B cell (primary cell): ENCODE results near the gene ADAMTS12. TPM values are rescaled to one million over a fixed set of nuclear protein-coding genes. Genes with fewer than 3 reads are reported as not detected.

Experiments
- ATAC-seq: fragments of 200-7000 bp; cut with Tn5 transposase; one replicate; pipeline ENCODE4 v1.10.0; 2021; ENCODE audit warnings: low read depth, mild to moderate bottlenecking, moderate number of reproducible peaks, moderate library complexity
- CTCF ChIA-PET: fragments of 350-600 bp; sonication (Branson Sonifier 250); formaldehyde crosslinking; loops from one replicate; lab custom pipeline; 2021; ENCODE audit warnings: antibody characterized with exemption, inconsistent platforms; lab: Charles Lee
- POLR2A ChIA-PET: fragments of 350-600 bp; sonication (Branson Sonifier 250); formaldehyde crosslinking; loops from one replicate; lab custom pipeline; 2021; ENCODE audit warnings: antibody characterized with exemption; lab: Charles Lee
- DNase-seq: peaks from one replicate; pipeline ENCODE4 v3.0.0; 2013
- H2AFZ ChIP-seq: 2 replicates; pipeline ENCODE4 v1.6.1; 2012; ENCODE audit warnings: mild to moderate bottlenecking, low read depth, low read length; ENCODE audit not compliant: insufficient read depth, poor library complexity, severe bottlenecking
- H3K27ac ChIP-seq, 2 donors: 1 replicate in 1 of 2; 2 replicates in 1 of 2; pipeline ENCODE4 v1.5.1; 2012 to 2013; ENCODE audit warnings: low read length in 2 of 2, mild to moderate bottlenecking in 2 of 2, moderate library complexity in 1 of 2
- H3K27me3 ChIP-seq, 4 experiments: fragments of 200-600 bp in 1 of 4; sonication (generic) in 1 of 4; replicated peaks in 1 of 4; 1 replicate in 2 of 4; 2 replicates in 2 of 4; pipeline versions ENCODE4 v1.6.1 to v1.7.0; 2013 to 2016; ENCODE audit warnings: low read length in 3 of 4, mild to moderate bottlenecking in 2 of 4, mixed read lengths in 1 of 4, moderate library complexity in 1 of 4; ENCODE audit not compliant: insufficient read depth in 4 of 4, control insufficient read depth in 3 of 4; ENCODE audit errors: control extremely low read depth in 1 of 4
- H3K36me3 ChIP-seq, 2 experiments: replicated peaks in 1 of 2; 1 replicate in 1 of 2; 2 replicates in 1 of 2; pipeline versions ENCODE4 v1.6.1 to v1.7.1; 2013; ENCODE audit warnings: low read length in 1 of 2; ENCODE audit not compliant: insufficient read depth in 2 of 2, control insufficient read depth in 1 of 2; ENCODE audit errors: control extremely low read depth in 1 of 2, extremely low read depth in 1 of 2
- H3K4me1 ChIP-seq, 2 donors: fragments of 200-600 bp in 1 of 2; sonication (generic) in 1 of 2; 1 replicate in 1 of 2; 2 replicates in 1 of 2; pipeline versions ENCODE4 v1.5.1 to v1.6.1; 2013 to 2017; ENCODE audit warnings: low read length in 2 of 2; ENCODE audit not compliant: control insufficient read depth in 2 of 2, insufficient read depth in 2 of 2
- H3K4me2 ChIP-seq: replicated peaks from 2 replicates; pipeline ENCODE3; 2012; ENCODE audit warnings: mild to moderate bottlenecking, low read depth, low read length; ENCODE audit not compliant: poor library complexity, severe bottlenecking
- H3K4me3 ChIP-seq, 5 experiments: fragments of 200-600 bp in 1 of 5; sonication (generic) in 1 of 5; 1 replicate in 3 of 5; 2 replicates in 2 of 5; pipeline versions ENCODE4 v1.5.1 to v1.7.0; 2011 to 2016; ENCODE audit warnings: low read length in 4 of 5, mild to moderate bottlenecking in 4 of 5, low read depth in 2 of 5, control low read depth in 1 of 5, moderate library complexity in 1 of 5; ENCODE audit not compliant: insufficient read depth in 1 of 5; ENCODE audit errors: control extremely low read depth in 1 of 5, extremely low read depth in 1 of 5
- H3K79me2 ChIP-seq: fragments of 200-600 bp; sonication (generic); one replicate; pipeline ENCODE4 v1.6.0; 2016; ENCODE audit warnings: low read length; ENCODE audit not compliant: control insufficient read depth, insufficient read depth
- H3K9ac ChIP-seq: fragments of 200-600 bp; sonication (generic); 2 replicates; pipeline ENCODE4 v1.6.1; 2017; ENCODE audit warnings: mild to moderate bottlenecking, low read length, moderate library complexity
- H3K9me3 ChIP-seq, 3 donors: one replicate each; pipeline versions ENCODE4 v1.6.1 to v1.7.1; 2013; ENCODE audit warnings: low read length in 2 of 3; ENCODE audit not compliant: control insufficient read depth in 2 of 3, insufficient read depth in 1 of 3; ENCODE audit errors: control extremely low read depth in 1 of 3
- H4K20me1 ChIP-seq: 2 replicates; pipeline ENCODE4 v1.6.0; 2012; ENCODE audit warnings: mild to moderate bottlenecking, low read length; ENCODE audit not compliant: insufficient read depth, control insufficient read depth, poor library complexity, severe bottlenecking
- H3K27ac Mint-ChIP-seq: one replicate; pipeline ENCODE4 v1.8.0; 2021; ENCODE audit warnings: mixed read lengths
- H3K27me3 Mint-ChIP-seq: one replicate; pipeline ENCODE4 v1.8.0; 2021; ENCODE audit warnings: mixed read lengths
- H3K4me1 Mint-ChIP-seq: one replicate; pipeline ENCODE4 v1.8.0; 2021; ENCODE audit warnings: mixed read lengths
- H3K4me3 Mint-ChIP-seq: one replicate; pipeline ENCODE4 v1.8.0; 2021; ENCODE audit warnings: mixed read lengths
- H3K9me3 Mint-ChIP-seq: one replicate; pipeline ENCODE4 v1.8.0; 2022; ENCODE audit warnings: mixed read lengths; ENCODE audit not compliant: insufficient read depth
- CTCF ChIP-seq: fragments of 200-600 bp; IDR thresholded peaks from one replicate; pipeline ENCODE4 v1.8.0; 2022; ENCODE audit warnings: antibody characterized with exemption, mild to moderate bottlenecking
- EZH2 ChIP-seq: IDR thresholded peaks from 2 replicates; pipeline ENCODE4 v1.6.1; 2012; ENCODE audit warnings: borderline replicate concordance, low read depth, mild to moderate bottlenecking, moderate library complexity, low read length; ENCODE audit not compliant: insufficient read depth, poor library complexity, severe bottlenecking
- WGBS: methylation state at CpG from one replicate; pipeline ENCODE4 v1.1.5; 2013; ENCODE audit warnings: missing lambda C conversion rate; ENCODE audit not compliant: insufficient coverage; 5-methylcytosine and 5-hydroxymethylcytosine counted together
- intact Hi-C: fragments of 100-400 bp; cut with micrococcal nuclease; formaldehyde crosslinking; loops from one replicate; pipeline ENCODE4 v1.10.0; 2022
- polyA plus RNA-seq: library from polyadenylated mRNA; depleted of rRNA; stranded (reverse); fragments of >200 nt; gene quantifications from 2 replicates; pipeline ENCODE4 v1.2.3, GENCODE V29; 2012
- total RNA-seq, 2 donors: library from RNA; stranded (reverse); fragments of 120-200 nt in 1 of 2; gene quantifications; 1 replicate in 1 of 2; 2 replicates in 1 of 2; pipeline versions ENCODE4 v1.2.3 to v1.2.4, GENCODE V29; 2013 to 2022

Gene ADAMTS12
- total and polyA plus RNA-seq, 2 donors (not counting 1 experiment from before 2014, with no cell fraction given) = not detected

- Mint-ChIP-seq H3K4me1 (no peaks in the 10 kb centered on the region), H3K27ac (no peak overlapping the region), H3K9me3 (no peaks in the 10 kb centered on the region), H3K4me3 (no peak overlapping the region), H3K27me3 (peaks cover 11% of the 10 kb centered on the region)
- no peaks in the 10 kb centered on the region for H3K4me1 ChIP-seq
- 64% methylated on average over 1 of the region's 1 CpG for whole genome bisulfite sequencing
- H3K9ac ChIP-seq = no peak overlapping the region
- ChIA-PET POLR2A (no interaction called here), CTCF (no interaction called here)
- H4K20me1 ChIP-seq = no peaks in the 10 kb centered on the region
- H3K9me3 ChIP-seq = peaks cover 0 to 3% (median 0%) of the 10 kb centered on the region in 3 donors
- H3K27ac ChIP-seq = no peak overlapping the region
- no peaks in the 10 kb centered on the region for H3K36me3 ChIP-seq
- no peak overlapping the region for H3K4me3 ChIP-seq
- ATAC-seq = no peak
- peaks cover 0 to 6% (median 0%) of the 10 kb centered on the region in 4 experiments for H3K27me3 ChIP-seq
- DNase-seq = no peak
- intact Hi-C loops = no loop called here
- H3K79me2 ChIP-seq = no peaks in the 10 kb centered on the region
- TF ChIP-seq CTCF (no peak), EZH2 (no peak)
- no peak overlapping the region for H2AFZ ChIP-seq
- H3K4me2 ChIP-seq = no peak overlapping the region
These were observed 58.6 kb downstream of the ADAMTS12 start for GRCh38 chr5:33833237-33833575.

DNA sequence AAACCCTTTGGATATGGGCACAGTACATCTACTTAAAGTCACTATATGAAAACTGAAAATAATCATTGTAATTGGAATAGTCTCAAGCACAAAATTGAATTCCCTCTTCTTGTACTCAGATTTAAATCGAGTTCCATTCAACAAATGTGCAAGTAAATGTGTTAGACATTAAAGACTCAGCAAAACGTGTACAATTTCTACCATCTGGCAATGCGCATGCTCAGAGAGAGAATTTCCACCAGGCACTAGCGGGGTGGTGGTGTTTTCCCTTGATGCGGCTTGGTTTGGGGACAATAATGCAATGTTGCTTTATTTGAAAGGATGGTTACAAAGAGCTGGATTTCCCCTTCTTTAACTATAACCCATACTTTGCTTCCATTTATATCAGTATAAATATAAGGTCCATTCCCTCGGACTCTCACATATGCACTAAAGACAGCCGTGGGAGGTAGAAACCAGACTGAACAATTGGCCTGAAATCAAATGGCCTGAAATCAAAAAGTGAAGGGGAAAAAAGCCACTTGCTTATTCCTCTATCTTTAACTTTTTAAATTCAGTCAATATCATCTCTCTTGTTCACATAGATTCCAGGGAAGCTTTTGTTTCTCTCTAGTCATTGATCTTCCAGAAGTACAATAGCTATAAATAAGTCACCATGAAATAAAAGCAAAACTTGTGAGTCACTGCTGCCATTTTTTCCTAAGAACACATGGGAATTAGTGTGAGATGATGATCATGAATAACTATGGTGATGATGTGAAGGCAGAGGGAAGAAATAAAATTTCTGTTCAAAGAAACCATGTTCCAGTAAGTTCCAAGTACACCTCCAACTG, 59.2 kb downstream of the ADAMTS12 start:
- H2AFZ ChIP-seq = no peak overlapping the region
- H3K27ac Mint-ChIP-seq = no peak overlapping the region
- no CpG with 5 or more reads among the region's 7 CpGs for WGBS
- no peaks in the 10 kb centered on the region for H3K79me2 ChIP-seq
- no peak overlapping the region for H3K4me3 ChIP-seq
- no peaks in the 10 kb centered on the region for H3K36me3 ChIP-seq
- no peak for TF ChIP-seq EZH2
- no peak for TF ChIP-seq CTCF
- H3K4me1 Mint-ChIP-seq = no peaks in the 10 kb centered on the region
- intact Hi-C loops = no loop called here
- no peak for DNase-seq
- H4K20me1 ChIP-seq = no peaks in the 10 kb centered on the region
- peaks cover 0 to 6% (median 0%) of the 10 kb centered on the region in 4 experiments for H3K27me3 ChIP-seq
- H3K4me2 ChIP-seq = no peak overlapping the region
- H3K9me3 ChIP-seq = peaks cover 0 to 3% (median 0%) of the 10 kb centered on the region in 3 donors
- ATAC-seq = no peak
- peaks cover 14% of the 10 kb centered on the region for H3K27me3 Mint-ChIP-seq
- POLR2A ChIA-PET = no interaction called here
- no peak overlapping the region for H3K27ac ChIP-seq
- CTCF ChIA-PET = no interaction called here
- H3K4me3 Mint-ChIP-seq = no peak overlapping the region
- H3K4me1 ChIP-seq = no peaks in the 10 kb centered on the region
- no peak overlapping the region for H3K9ac ChIP-seq
- no peaks in the 10 kb centered on the region for H3K9me3 Mint-ChIP-seq
